SK-N-SH (cell line): ENCODE data around the gene CCDC122. TPM values are rescaled to one million over a fixed set of nuclear protein-coding genes. Genes with fewer than 3 reads are reported as not detected.
A peak's percentile ranks its signal among the peaks of the same experiment; 100 is the strongest.

Experiments
- CTCF ChIA-PET: fragments of 300-600, 350-600 bp; formaldehyde crosslinking; extraction: SDS; loops from one replicate; lab custom pipeline; 2021; lab: Yijun Ruan, JAX
- POLR2A ChIA-PET: fragments of 350-600 bp; sonication (Branson Sonifier 250); formaldehyde crosslinking; extraction: SDS; loops from one replicate; lab custom pipeline; 2020; ENCODE audit warnings: antibody characterized with exemption, inconsistent platforms; lab: Yijun Ruan, JAX
- DNase-seq: peaks from one replicate; pipeline ENCODE4 v3.0.0; 2012
- H2AFZ ChIP-seq: fragments of 200-600 bp; sonication (generic); 2 replicates; pipeline ENCODE4 v1.8.1; 2016; ENCODE audit warnings: antibody characterized with exemption, mild to moderate bottlenecking, low read depth
- H3F3A ChIP-seq: fragments of 200-600 bp; sonication (generic); replicated peaks from 2 replicates; pipeline ENCODE3; 2016; ENCODE audit warnings: antibody characterized with exemption, mild to moderate bottlenecking; ENCODE audit not compliant: insufficient read depth
- H3K27ac ChIP-seq, 2 experiments: fragments of 200-500 bp in 1 of 2; fragments of 200-600 bp in 1 of 2; sonication (Bioruptor generic) in 1 of 2; sonication (generic), shearing (Covaris generic) in 1 of 2; 2 replicates each; pipeline versions ENCODE4 v1.5.1 to v1.6.1; 2014 to 2016; ENCODE audit warnings: low read depth in 2 of 2, inconsistent platforms in 1 of 2, low read length in 1 of 2, mild to moderate bottlenecking in 1 of 2, mixed read lengths in 1 of 2
- H3K27me3 ChIP-seq: fragments of 200-600 bp; sonication (generic), shearing (Covaris generic); 2 replicates; pipeline ENCODE4 v1.6.1; 2016; ENCODE audit warnings: mixed run types; ENCODE audit not compliant: insufficient read depth
- H3K36me3 ChIP-seq, 2 experiments: fragments of 200-500 bp in 1 of 2; fragments of 200-600 bp in 1 of 2; sonication (Bioruptor generic) in 1 of 2; sonication (generic) in 1 of 2; replicated peaks in 1 of 2; 2 replicates each; pipeline versions ENCODE3 to v1.5.1; 2014 to 2016; ENCODE audit warnings: low read length in 1 of 2, mild to moderate bottlenecking in 1 of 2; ENCODE audit not compliant: insufficient read depth in 2 of 2, control insufficient read depth in 1 of 2
- H3K4me1 ChIP-seq, 2 experiments: fragments of 200-500 bp in 1 of 2; fragments of 200-600 bp in 1 of 2; sonication (Bioruptor generic) in 1 of 2; sonication (generic), shearing (Covaris generic) in 1 of 2; 2 replicates each; pipeline versions ENCODE4 v1.5.1 to v1.6.1; 2014 to 2016; ENCODE audit warnings: low read depth in 1 of 2, low read length in 1 of 2, mixed run types in 1 of 2; ENCODE audit not compliant: insufficient read depth in 2 of 2, control insufficient read depth in 1 of 2
- H3K4me2 ChIP-seq: fragments of 200-600 bp; sonication (generic), shearing (Covaris generic); 2 replicates; pipeline ENCODE4 v1.6.1; 2017; ENCODE audit warnings: mixed run types
- H3K4me3 ChIP-seq, 2 experiments: fragments of 200-500 bp in 1 of 2; fragments of 200-600 bp in 1 of 2; sonication (Bioruptor generic) in 1 of 2; sonication (generic), shearing (Covaris generic) in 1 of 2; 2 replicates each; pipeline versions ENCODE4 v1.5.1 to v1.8.1; 2014 to 2016; ENCODE audit warnings: low read depth in 2 of 2, inconsistent platforms in 1 of 2, low read length in 1 of 2, mild to moderate bottlenecking in 1 of 2, mixed read lengths in 1 of 2, moderate library complexity in 1 of 2
- H3K79me2 ChIP-seq: fragments of 200-600 bp; sonication (generic); 2 replicates; pipeline ENCODE4 v1.8.1; 2017; ENCODE audit warnings: mild to moderate bottlenecking; ENCODE audit not compliant: insufficient read depth
- H3K9ac ChIP-seq: fragments of 200-600 bp; sonication (generic); 2 replicates; pipeline ENCODE4 v1.6.1; 2017; ENCODE audit warnings: mixed run types
- H3K9me2 ChIP-seq: fragments of 200-600 bp; sonication (generic); 2 replicates; pipeline ENCODE4 v1.6.1; 2017; ENCODE audit warnings: mixed run types
- H3K9me3 ChIP-seq: fragments of 200-600 bp; sonication (generic); 2 replicates; pipeline ENCODE4 v1.6.1; 2017; ENCODE audit warnings: mixed run types, mild to moderate bottlenecking, moderate library complexity
- H4K20me1 ChIP-seq: fragments of 200-600 bp; sonication (generic); 2 replicates; pipeline ENCODE4 v1.6.1; 2017; ENCODE audit warnings: mild to moderate bottlenecking, mixed run types; ENCODE audit not compliant: insufficient read depth
- CHD2 ChIP-seq: fragments of 150-350 bp; IDR thresholded peaks from 2 replicates; pipeline ENCODE4 v1.6.1; 2018; ENCODE audit warnings: low read length; ENCODE audit not compliant: partially characterized antibody
- EP300 ChIP-seq, 2 experiments: IDR thresholded peaks; 2 replicates each; pipeline versions ENCODE4 v1.4.0 to v1.6.1; 2012; ENCODE audit warnings: borderline replicate concordance in 1 of 2, low read depth in 1 of 2, low read length in 1 of 2
- FOSL2 ChIP-seq: IDR thresholded peaks from 2 replicates; pipeline ENCODE4 v1.4.0; 2012; ENCODE audit warnings: low read depth, mild to moderate bottlenecking, moderate library complexity, borderline replicate concordance
- GABPA ChIP-seq: IDR thresholded peaks from 2 replicates; pipeline ENCODE4 v1.4.0; 2012; ENCODE audit warnings: low read depth, mild to moderate bottlenecking
- MXI1 ChIP-seq: IDR thresholded peaks from 2 replicates; pipeline ENCODE4 v1.6.1; 2012; ENCODE audit warnings: mild to moderate bottlenecking, low read depth, low read length, improper control_type of control experiment
- RAD21 ChIP-seq: IDR thresholded peaks from 2 replicates; pipeline ENCODE4 v1.6.1; 2012; ENCODE audit warnings: mild to moderate bottlenecking, low read length
- RFX5 ChIP-seq: IDR thresholded peaks from 2 replicates; pipeline ENCODE4 v1.6.1; 2012; ENCODE audit warnings: mild to moderate bottlenecking, improper control_type of control experiment, low read length
- SIN3A ChIP-seq: IDR thresholded peaks from 2 replicates; pipeline ENCODE4 v1.6.1; 2012; ENCODE audit warnings: low read depth, mild to moderate bottlenecking, low read length, moderate library complexity, borderline replicate concordance
- TCF12 ChIP-seq: IDR thresholded peaks from 2 replicates; pipeline ENCODE4 v1.4.0; 2012
- WGBS: methylation state at CpG from one replicate; pipeline ENCODE4 v1.1.6; 2017; ENCODE audit warnings: low lambda C conversion rate; 5-methylcytosine and 5-hydroxymethylcytosine counted together
- polyA plus RNA-seq, 3 experiments: library from polyadenylated mRNA; depleted of rRNA; stranded (reverse); fragments of >200 nt; gene quantifications; 2 replicates each; pipeline ENCODE4 v1.2.3, GENCODE V29; 2012
- TF ChIP-seq, protein P1 (sequence below): IDR thresholded peaks from 2 replicates; pipeline ENCODE4; 2012
- TF ChIP-seq, protein P2 (sequence below): fragments of 200-600 bp; sonication (generic); IDR thresholded peaks from 2 replicates; pipeline ENCODE4 v1.6.1; 2017; ENCODE audit warnings: antibody characterized with exemption, mild to moderate bottlenecking, moderate library complexity
- TF ChIP-seq, protein P3 (sequence below): IDR thresholded peaks from 2 replicates; pipeline ENCODE4 v1.4.0; 2012; ENCODE audit warnings: low read depth, borderline replicate concordance
- TF ChIP-seq, protein P4 (sequence below): IDR thresholded peaks from 2 replicates; pipeline ENCODE4 v1.4.0; 2012; ENCODE audit warnings: low read depth

CCDC122 gene
- polyA plus RNA-seq, 1 of the 3 experiments (the other 2 are of a cell fraction), result 1.4 TPM

DNA sequence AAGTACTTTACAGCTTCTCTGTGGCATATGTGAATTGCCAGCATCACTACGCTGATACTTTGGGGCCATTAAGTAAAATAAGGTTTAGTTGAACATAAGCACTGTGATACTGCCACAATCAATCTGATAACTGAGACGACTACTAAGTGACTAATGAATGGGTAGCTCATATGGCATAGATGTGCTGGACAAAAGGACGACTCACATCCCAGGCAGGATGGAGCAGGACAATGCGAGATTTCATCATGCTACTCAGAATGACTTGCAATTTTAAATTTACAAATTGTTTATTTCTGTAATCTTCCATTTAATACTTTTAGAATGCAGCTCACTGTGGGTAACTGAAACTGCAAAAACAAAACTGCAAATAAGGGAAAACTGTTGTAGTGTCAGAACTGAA lies 13.6 kb downstream of the CCDC122 start:
- WGBS, result 32% methylated on average over 4 of the region's 4 CpGs
- POLR2A ChIA-PET, result no interaction called here
- Histone ChIP-seq H3K27me3 (no peaks in the 10 kb centered on the region), H3K4me3 (no peak overlapping the region), H2AFZ (0 out of 2 replicates have a peak overlapping the region, but pooled peaks have one; percentile 37), H3K36me3 (peaks cover 40 to 47% of the 10 kb centered on the region in 2 experiments), H3K4me2 (no peak overlapping the region), H3F3A (peaks cover 34% of the 10 kb centered on the region), H3K9me2 (no peaks in the 10 kb centered on the region), H3K4me1 (peaks cover 0 to 4% of the 10 kb centered on the region in 2 experiments; a peak in 1 of 4 replicates), H3K9me3 (no peaks in the 10 kb centered on the region), H3K27ac (peak overlapping the region in 1 of 2 experiments; percentile 58; a peak in 2 of 4 replicates), H4K20me1 (no peaks in the 10 kb centered on the region), H3K9ac (peak overlapping the region; percentile 23; the same call in 1 of the 2 replicates), H3K79me2 (no peaks in the 10 kb centered on the region)
- TF ChIP-seq, protein P1, sequence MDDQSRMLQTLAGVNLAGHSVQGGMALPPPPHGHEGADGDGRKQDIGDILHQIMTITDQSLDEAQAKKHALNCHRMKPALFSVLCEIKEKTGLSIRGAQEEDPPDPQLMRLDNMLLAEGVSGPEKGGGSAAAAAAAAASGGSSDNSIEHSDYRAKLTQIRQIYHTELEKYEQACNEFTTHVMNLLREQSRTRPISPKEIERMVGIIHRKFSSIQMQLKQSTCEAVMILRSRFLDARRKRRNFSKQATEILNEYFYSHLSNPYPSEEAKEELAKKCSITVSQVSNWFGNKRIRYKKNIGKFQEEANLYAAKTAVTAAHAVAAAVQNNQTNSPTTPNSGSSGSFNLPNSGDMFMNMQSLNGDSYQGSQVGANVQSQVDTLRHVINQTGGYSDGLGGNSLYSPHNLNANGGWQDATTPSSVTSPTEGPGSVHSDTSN, result peak; percentile 54
- TF ChIP-seq, protein P2, sequence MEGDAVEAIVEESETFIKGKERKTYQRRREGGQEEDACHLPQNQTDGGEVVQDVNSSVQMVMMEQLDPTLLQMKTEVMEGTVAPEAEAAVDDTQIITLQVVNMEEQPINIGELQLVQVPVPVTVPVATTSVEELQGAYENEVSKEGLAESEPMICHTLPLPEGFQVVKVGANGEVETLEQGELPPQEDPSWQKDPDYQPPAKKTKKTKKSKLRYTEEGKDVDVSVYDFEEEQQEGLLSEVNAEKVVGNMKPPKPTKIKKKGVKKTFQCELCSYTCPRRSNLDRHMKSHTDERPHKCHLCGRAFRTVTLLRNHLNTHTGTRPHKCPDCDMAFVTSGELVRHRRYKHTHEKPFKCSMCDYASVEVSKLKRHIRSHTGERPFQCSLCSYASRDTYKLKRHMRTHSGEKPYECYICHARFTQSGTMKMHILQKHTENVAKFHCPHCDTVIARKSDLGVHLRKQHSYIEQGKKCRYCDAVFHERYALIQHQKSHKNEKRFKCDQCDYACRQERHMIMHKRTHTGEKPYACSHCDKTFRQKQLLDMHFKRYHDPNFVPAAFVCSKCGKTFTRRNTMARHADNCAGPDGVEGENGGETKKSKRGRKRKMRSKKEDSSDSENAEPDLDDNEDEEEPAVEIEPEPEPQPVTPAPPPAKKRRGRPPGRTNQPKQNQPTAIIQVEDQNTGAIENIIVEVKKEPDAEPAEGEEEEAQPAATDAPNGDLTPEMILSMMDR, result no peak
- TF ChIP-seq, protein P3, sequence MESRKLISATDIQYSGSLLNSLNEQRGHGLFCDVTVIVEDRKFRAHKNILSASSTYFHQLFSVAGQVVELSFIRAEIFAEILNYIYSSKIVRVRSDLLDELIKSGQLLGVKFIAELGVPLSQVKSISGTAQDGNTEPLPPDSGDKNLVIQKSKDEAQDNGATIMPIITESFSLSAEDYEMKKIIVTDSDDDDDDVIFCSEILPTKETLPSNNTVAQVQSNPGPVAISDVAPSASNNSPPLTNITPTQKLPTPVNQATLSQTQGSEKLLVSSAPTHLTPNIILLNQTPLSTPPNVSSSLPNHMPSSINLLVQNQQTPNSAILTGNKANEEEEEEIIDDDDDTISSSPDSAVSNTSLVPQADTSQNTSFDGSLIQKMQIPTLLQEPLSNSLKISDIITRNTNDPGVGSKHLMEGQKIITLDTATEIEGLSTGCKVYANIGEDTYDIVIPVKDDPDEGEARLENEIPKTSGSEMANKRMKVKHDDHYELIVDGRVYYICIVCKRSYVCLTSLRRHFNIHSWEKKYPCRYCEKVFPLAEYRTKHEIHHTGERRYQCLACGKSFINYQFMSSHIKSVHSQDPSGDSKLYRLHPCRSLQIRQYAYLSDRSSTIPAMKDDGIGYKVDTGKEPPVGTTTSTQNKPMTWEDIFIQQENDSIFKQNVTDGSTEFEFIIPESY, result peak; percentile 36; the same call in 1 of the 2 replicates
- TF ChIP-seq TCF12 (peak; percentile 32), EP300 (IDR thresholded peaks at IDR 0.05; ENCODE audit: borderline replicate concordance in 1 of 2, low read depth in 1 of 2, low read length in 1 of 2) (peak in 1 of 2 experiments; percentile 48; a peak in 1 of 4 replicates), FOSL2 (peak; percentile 18; the same call in 1 of the 2 replicates)
- TF ChIP-seq, protein P4, sequence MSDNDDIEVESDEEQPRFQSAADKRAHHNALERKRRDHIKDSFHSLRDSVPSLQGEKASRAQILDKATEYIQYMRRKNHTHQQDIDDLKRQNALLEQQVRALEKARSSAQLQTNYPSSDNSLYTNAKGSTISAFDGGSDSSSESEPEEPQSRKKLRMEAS, result no peak
- CTCF ChIA-PET, result interaction anchor here (0.8 kb wide), 1 partner anchor 61 kb away, joined by 3 read pairs; no protein-coding TSS in a partner anchor
- DNase-seq, result no peak

DNA sequence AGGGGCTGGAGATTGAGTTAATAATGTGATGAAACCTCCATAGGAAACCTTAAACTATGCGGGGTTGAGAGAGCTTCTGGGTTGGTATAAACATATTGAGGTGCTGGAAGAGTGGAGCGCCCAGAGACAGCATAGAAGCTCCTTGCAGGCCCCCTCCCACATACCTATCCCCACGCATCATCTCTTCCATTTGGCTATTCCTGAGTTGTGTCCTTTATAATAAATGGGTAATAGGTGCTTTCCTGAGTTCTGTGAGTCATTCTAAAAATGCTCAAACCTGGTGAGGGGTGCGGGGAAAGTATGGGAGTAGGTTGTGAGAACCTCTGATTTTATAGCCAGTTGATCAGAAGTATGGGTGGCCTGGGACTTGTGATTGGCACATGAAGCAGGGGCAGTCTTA lies 14.6 kb downstream of the CCDC122 start:
- Histone ChIP-seq H3K4me1 (peaks cover 0 to 4% of the 10 kb centered on the region in 2 experiments; a peak in 1 of 4 replicates), H3K4me3 (no peak overlapping the region), H3K27ac (no peak overlapping the region), H3K27me3 (no peaks in the 10 kb centered on the region), H3K79me2 (no peaks in the 10 kb centered on the region), H3K9me3 (no peaks in the 10 kb centered on the region), H3K9me2 (no peaks in the 10 kb centered on the region), H3K4me2 (no peak overlapping the region), H4K20me1 (no peaks in the 10 kb centered on the region), H2AFZ (no peak overlapping the region), H3F3A (peaks cover 34% of the 10 kb centered on the region), H3K36me3 (peaks cover 31 to 46% of the 10 kb centered on the region in 2 experiments), H3K9ac (no peak overlapping the region)
- no peak for TF ChIP-seq RAD21
- TF ChIP-seq MXI1, result no peak
- TF ChIP-seq RFX5, result no peak
- TF ChIP-seq GABPA, result no peak
- TF ChIP-seq CHD2, result no peak
- TF ChIP-seq SIN3A, result no peak
- WGBS, result 98% methylated on average over 4 of the region's 4 CpGs
- CTCF ChIA-PET, result interaction anchor here (0.9 kb wide), 1 partner anchor 9 kb away, joined by 3 read pairs; no protein-coding TSS in a partner anchor
- POLR2A ChIA-PET, result no interaction called here
- no peak for DNase-seq
